Measurements from ENCODE around the gene PTDSS2.
"Not testable (repeated sequence)": the region's sequence is repeated elsewhere in the genome, so short reads cannot be mapped to it uniquely, and the experiment has no call there.

Gene PTDSS2

GRCh38 chr11:508956-509355 lies 58.9 kb downstream of the PTDSS2 start:
- no peak for DNase-seq

GRCh38 chr11:512761-513595 lies 62.9 kb downstream of the PTDSS2 start:
- DNase-seq, result no peak

- no peak for DNase-seq
Measured at GRCh38 chr11:514606-515005, 64.5 kb downstream of the PTDSS2 start.

- DNase-seq, result no peak
Measured at GRCh38 chr11:515131-515530, 65.1 kb downstream of the PTDSS2 start.

GRCh38 chr11:516400-516799 lies 66.3 kb downstream of the PTDSS2 start:
- no peak for DNase-seq

- DNase-seq, result not testable (repeated sequence)
Measured at GRCh38 chr11:516918-517685, 67.0 kb downstream of the PTDSS2 start.

GRCh38 chr11:518463-519202 lies 68.6 kb downstream of the PTDSS2 start:
- no peak for DNase-seq

- DNase-seq, result no peak
Measured at GRCh38 chr11:520428-521176, 70.5 kb downstream of the PTDSS2 start.

GRCh38 chr11:521177-521688 lies 71.2 kb downstream of the PTDSS2 start:
- DNase-seq, result no peak

- no peak for DNase-seq
Measured at GRCh38 chr11:526192-526591, 76.1 kb downstream of the PTDSS2 start.

- no peak for DNase-seq
Measured at GRCh38 chr11:528166-528814, 78.2 kb downstream of the PTDSS2 start.

GRCh38 chr11:528815-529727 lies 79.0 kb downstream of the PTDSS2 start:
- DNase-seq, result no peak

GRCh38 chr11:529728-530411 lies 79.8 kb downstream of the PTDSS2 start:
- no peak for DNase-seq

- no peak for DNase-seq
Measured at GRCh38 chr11:530960-531831, 81.1 kb downstream of the PTDSS2 start.

- DNase-seq, result no peak
Measured at GRCh38 chr11:531919-532526, 81.9 kb downstream of the PTDSS2 start.

- no peak for DNase-seq
Measured at GRCh38 chr11:532527-532985, 82.5 kb downstream of the PTDSS2 start.

GRCh38 chr11:532986-533585 lies 83.0 kb downstream of the PTDSS2 start:
- DNase-seq, result no peak
